ENCODE measurements around the gene UHRF1. TPM values are rescaled to one million over a fixed set of nuclear protein-coding genes. Genes with fewer than 3 reads are reported as not detected.
A peak's percentile ranks its signal among the peaks of the same experiment; 100 is the strongest.

Gene UHRF1
- total and polyA plus RNA-seq, 2 of the 4 experiments (the other 2 are of a cell fraction) = 47.4 to 57.4 TPM

DNA sequence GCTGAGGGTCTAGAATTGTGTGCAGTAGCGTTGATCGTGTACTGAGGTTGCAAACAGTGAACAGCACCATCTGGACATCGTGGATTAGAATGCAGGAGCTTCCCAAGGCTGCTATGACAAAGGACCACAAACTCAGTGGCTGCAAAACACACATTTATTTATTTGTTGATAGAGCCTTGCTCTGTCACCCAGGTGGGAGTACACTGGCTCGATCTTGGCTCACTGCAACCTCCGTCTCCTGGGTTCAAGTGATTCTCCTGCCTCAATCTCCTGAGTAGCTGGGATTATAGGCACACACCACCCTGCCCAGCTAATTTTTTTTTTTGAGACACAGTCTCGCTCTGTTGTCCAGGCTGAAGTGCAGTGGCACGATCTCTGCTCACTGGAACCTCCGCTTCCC lies 2.3 kb upstream of the UHRF1 start:
- H3K4me3 ChIP-seq (ENCODE audit: insufficient read depth, low read depth, low read length) = no peak overlapping the region
- H3K9ac ChIP-seq (ENCODE audit: low read depth, low read length) = no peak overlapping the region
- no peaks in the 10 kb centered on the region; the same call in 1 of the 2 replicates for H3K36me3 ChIP-seq (ENCODE audit: control insufficient read depth, insufficient read depth, low read length)
- no peak overlapping the region for H3K14ac ChIP-seq (replicated peaks; ENCODE audit: low read depth, low read length)
- no peak overlapping the region for H3K4me2 ChIP-seq (ENCODE audit: low read depth, low read length)
- H3K9me1 ChIP-seq (ENCODE audit: insufficient read depth, low read length) = no peaks in the 10 kb centered on the region
- no peak overlapping the region for H3K18ac ChIP-seq (ENCODE audit: low read depth, low read length)
- TF ChIP-seq, protein P1, sequence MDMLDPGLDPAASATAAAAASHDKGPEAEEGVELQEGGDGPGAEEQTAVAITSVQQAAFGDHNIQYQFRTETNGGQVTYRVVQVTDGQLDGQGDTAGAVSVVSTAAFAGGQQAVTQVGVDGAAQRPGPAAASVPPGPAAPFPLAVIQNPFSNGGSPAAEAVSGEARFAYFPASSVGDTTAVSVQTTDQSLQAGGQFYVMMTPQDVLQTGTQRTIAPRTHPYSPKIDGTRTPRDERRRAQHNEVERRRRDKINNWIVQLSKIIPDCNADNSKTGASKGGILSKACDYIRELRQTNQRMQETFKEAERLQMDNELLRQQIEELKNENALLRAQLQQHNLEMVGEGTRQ (IDR thresholded peaks at IDR 0.05; ENCODE audit: low read depth, low read length) = no peak
- TF ChIP-seq RFX5 (IDR thresholded peaks at IDR 0.05; ENCODE audit: low read depth, low read length) = no peak
- no peak for TF ChIP-seq CEBPB (IDR thresholded peaks at IDR 0.05; ENCODE audit: low read depth, low read length)
- TF ChIP-seq, protein P2, sequence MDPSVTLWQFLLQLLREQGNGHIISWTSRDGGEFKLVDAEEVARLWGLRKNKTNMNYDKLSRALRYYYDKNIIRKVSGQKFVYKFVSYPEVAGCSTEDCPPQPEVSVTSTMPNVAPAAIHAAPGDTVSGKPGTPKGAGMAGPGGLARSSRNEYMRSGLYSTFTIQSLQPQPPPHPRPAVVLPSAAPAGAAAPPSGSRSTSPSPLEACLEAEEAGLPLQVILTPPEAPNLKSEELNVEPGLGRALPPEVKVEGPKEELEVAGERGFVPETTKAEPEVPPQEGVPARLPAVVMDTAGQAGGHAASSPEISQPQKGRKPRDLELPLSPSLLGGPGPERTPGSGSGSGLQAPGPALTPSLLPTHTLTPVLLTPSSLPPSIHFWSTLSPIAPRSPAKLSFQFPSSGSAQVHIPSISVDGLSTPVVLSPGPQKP (IDR thresholded peaks at IDR 0.05; ENCODE audit: borderline replicate concordance, low read depth, low read length) = no peak
- TF ChIP-seq MAFK (IDR thresholded peaks at IDR 0.05; ENCODE audit: low read depth, low read length) = no peak
- DNase-seq = no peak
- CTCF ChIA-PET = no interaction called here
- no peaks in the 10 kb centered on the region for H3K27me3 ChIP-seq (ENCODE audit: control insufficient read depth, insufficient read depth, low read length)
- peaks cover 0 to 14% of the 10 kb centered on the region in 2 experiments; a peak in 2 of 4 replicates for H3K79me1 ChIP-seq (ENCODE audit: low read depth in 1 of 2, low read length in 2 of 2)
- peak overlapping the region; percentile 58 for H2AFZ ChIP-seq (replicated peaks; ENCODE audit: low read length, poor library complexity)
- H3K27ac ChIP-seq (ENCODE audit: insufficient read depth, low read length) = no peak overlapping the region
- no peak for ATAC-seq (ENCODE audit: low read depth)
- peaks cover 12% of the 10 kb centered on the region for H3K4me1 ChIP-seq (ENCODE audit: control insufficient read depth, insufficient read depth, low read length)
- H3K56ac ChIP-seq (ENCODE audit: extremely low read depth, insufficient read depth, low read length) = no peak overlapping the region
- no peaks in the 10 kb centered on the region for H4K20me1 ChIP-seq (ENCODE audit: insufficient read depth, low read length)
- no peak overlapping the region for H3K23ac ChIP-seq (ENCODE audit: low read depth, low read length)
- H4K8ac ChIP-seq (ENCODE audit: low read depth in 2 of 2, low read length in 2 of 2) = no peak overlapping the region
- no peak overlapping the region for H3K4ac ChIP-seq (ENCODE audit: low read depth, low read length)
- no peak overlapping the region for H2BK120ac ChIP-seq (ENCODE audit: low read depth, low read length)
- no peak overlapping the region for H2BK15ac ChIP-seq (ENCODE audit: low read depth, low read length)
- H2BK20ac ChIP-seq (ENCODE audit: low read depth, low read length) = no peak overlapping the region
- no peak overlapping the region for H4K5ac ChIP-seq (ENCODE audit: low read depth, low read length)
- 82% methylated on average over 3 of the region's 8 CpGs; no CpG with 5 or more reads in 1 of the 2 experiments for WGBS, 2 experiments (ENCODE audit: extremely low coverage in 2 of 2, insufficient read length in 1 of 2)
- H4K91ac ChIP-seq (ENCODE audit: insufficient read depth, low read depth, low read length) = no peak overlapping the region
- H2AK5ac ChIP-seq (ENCODE audit: low read depth, low read length) = no peak overlapping the region
- POLR2A ChIA-PET (ENCODE audit: unreplicated experiment) = no interaction called here
- dilution Hi-C loops (cut with HindIII; ENCODE audit: low sequenced_read_pairs, unreplicated experiment) = no loop called here
- BruUV-seq (replicated peaks) = no TSS peak
- in situ Hi-C loops (cut with MboI; ENCODE audit: low sequenced_read_pairs) = no loop called here
- intact Hi-C loops (cut with micrococcal nuclease) = no loop called here
- H2AK9ac ChIP-seq (replicated peaks; ENCODE audit: low read depth, low read length, poor library complexity) = peak overlapping the region; percentile 16
- H3K9me3 ChIP-seq (ENCODE audit: control insufficient read depth, insufficient read depth, low read length) = no peaks in the 10 kb centered on the region
- no peak overlapping the region for H2BK5ac ChIP-seq (ENCODE audit: low read depth, low read length, poor library complexity, severe bottlenecking)
